Right ventricle myocardium superior (tissue), 1 donor: Measurements from ENCODE around the gene TMEM223. TPM values are rescaled to one million over a fixed set of nuclear protein-coding genes. Genes with fewer than 3 reads are reported as not detected.
"Not testable (repeated sequence)": the region's sequence is repeated elsewhere in the genome, so short reads cannot be mapped to it uniquely, and the experiment has no call there.

ENCODE experiments used
- ATAC-seq: fragments of 200-7000 bp; cut with Tn5 transposase; one replicate; pipeline ENCODE4 v1.9.1; 2020; ENCODE audit warnings: mild to moderate bottlenecking; ENCODE audit not compliant: poor library complexity
- DNase-seq: peaks from one replicate; pipeline ENCODE4 v3.0.0-alpha.2; 2020
- intact Hi-C: fragments of 100-400 bp; cut with DNase I; formaldehyde crosslinking; loops from one replicate; pipeline ENCODE4 v1.11.2; 2022
- microRNA-seq: library from miRNA; unstranded; fragments of <30 nt; microRNA quantifications from one replicate; pipeline ENCODE4 v1.2.0, GENCODE V29; 2020
- total RNA-seq: library from RNA; stranded (reverse); fragmentation: NEBNext Ultra II Directional; extraction: Animal tissue kit (Norgen Biotek cat#: 25700); gene quantifications from one replicate; pipeline ENCODE4 v1.2.1, GENCODE V29; 2021
- donor health status: DM: no; HTN: yes; CAD: no; lungs with severe emphysema.

The TMEM223 gene
- total RNA-seq, 1 donor from 2014 or later: 17.4 TPM

- DNase-seq (no peak), ATAC-seq (peak; percentile 22)
- intact Hi-C loops: no loop called here
These were observed 21.0 kb downstream of the TMEM223 start for GRCh38 chr11:62770778-62771143.

- ATAC-seq, intact Hi-C loops: not testable (repeated sequence)
- peak; percentile 41 for DNase-seq
These were observed 31.0 kb downstream of the TMEM223 start for GRCh38 chr11:62760867-62761227.

GRCh38 chr11:62757846-62758788, 33.7 kb downstream of the TMEM223 start:
- intact Hi-C loops: no loop called here
- DNase-seq (no peak), ATAC-seq (no peak)

- intact Hi-C loops: no loop called here
- DNase-seq (peak; percentile 6), ATAC-seq (no peak)
These were observed 36.7 kb downstream of the TMEM223 start for GRCh38 chr11:62755086-62755615.

GRCh38 chr11:62753736-62754603, 37.8 kb downstream of the TMEM223 start, which contains the start of gene ZBTB3:
Gene ZBTB3 (minus strand): TSS chr11:62754160. CDS start chr11:62753664, 496 bp downstream.
- DNase-seq (peak; percentile 97), ATAC-seq (peak; percentile 97)
- intact Hi-C loops: no loop called here

GRCh38 chr11:62752994-62753735, 38.6 kb downstream of the TMEM223 start:
- peak; percentile 42 for DNase-seq
- no peak for ATAC-seq
- intact Hi-C loops: no loop called here

GRCh38 chr11:62752177-62752785, 39.5 kb downstream of the TMEM223 start:
- DNase-seq (peak; percentile 38), ATAC-seq (no peak)
- intact Hi-C loops: no loop called here

GRCh38 chr11:62749931-62750330, 41.9 kb downstream of the TMEM223 start:
- intact Hi-C loops, ATAC-seq: not testable (repeated sequence)
- peak; percentile 13 for DNase-seq

GRCh38 chr11:62747475-62748160, 44.2 kb downstream of the TMEM223 start:
- ATAC-seq: no peak
- no peak for DNase-seq
- intact Hi-C loops: no loop called here

Small RNA genes lying within 50 kb of the gene (microRNA-seq; reads per million reads assigned to microRNA genes)
- gene MIR6514: 2.3 reads per million
- not detected for gene MIR6748

Other genes starting within 250 kb of the TMEM223 start
- gene AHNAK, start 245.2 kb downstream of the TMEM223 start, total RNA-seq: 318 TPM
- 794 TPM for gene EEF1G, start 218.1 kb downstream of the TMEM223 start, total RNA-seq
- gene TUT1, start 200.5 kb downstream of the TMEM223 start, total RNA-seq: 14.7 TPM
- gene MTA2, start 190.1 kb downstream of the TMEM223 start, total RNA-seq: 28.2 TPM
- gene EML3, start 179.2 kb downstream of the TMEM223 start, total RNA-seq: 13.1 TPM
- 1.5 TPM for gene ROM1, start 178.7 kb downstream of the TMEM223 start, total RNA-seq
- 11.6 TPM for gene B3GAT3, start 170.0 kb downstream of the TMEM223 start, total RNA-seq
- 91.4 TPM for gene GANAB, start 145.4 kb downstream of the TMEM223 start, total RNA-seq
- 9.6 TPM for gene INTS5, start 138.7 kb downstream of the TMEM223 start, total RNA-seq
- gene C11orf98, start 126.8 kb downstream of the TMEM223 start, total RNA-seq: 30.4 TPM
- gene CSKMT, start 126.7 kb downstream of the TMEM223 start, total RNA-seq: 3.7 TPM
- gene UQCC3, start 120.3 kb downstream of the TMEM223 start, total RNA-seq: 7.8 TPM
- 3.2 TPM for gene LBHD1, start 119.7 kb downstream of the TMEM223 start, total RNA-seq
- 82.2 TPM for gene UBXN1, start 112.9 kb downstream of the TMEM223 start, total RNA-seq
- 3.8 TPM for gene LRRN4CL, start 102.5 kb downstream of the TMEM223 start, total RNA-seq
- 21.7 TPM for gene BSCL2, start 84.6 kb downstream of the TMEM223 start, total RNA-seq
- gene GNG3, start 84.3 kb downstream of the TMEM223 start, total RNA-seq: not detected
- gene HNRNPUL2, start 64.5 kb downstream of the TMEM223 start, total RNA-seq: 30.4 TPM
- 14.0 TPM for gene TTC9C, start 63.5 kb downstream of the TMEM223 start, total RNA-seq
- 9.7 TPM for gene ZBTB3, start 37.8 kb downstream of the TMEM223 start, total RNA-seq
- 36.8 TPM for gene POLR2G, start 30.4 kb downstream of the TMEM223 start, total RNA-seq
- 9.2 TPM for gene TAF6L, start 20.6 kb downstream of the TMEM223 start, total RNA-seq
- 17.1 TPM for gene TMEM179B, start 4.6 kb downstream of the TMEM223 start, total RNA-seq
- gene NXF1, start 13.4 kb upstream of the TMEM223 start, total RNA-seq: 40.1 TPM
- 15.7 TPM for gene STX5, start 40.0 kb upstream of the TMEM223 start, total RNA-seq
- not detected for gene TEX54, start 40.8 kb upstream of the TMEM223 start, total RNA-seq
- gene WDR74, start 47.6 kb upstream of the TMEM223 start, total RNA-seq: 27.0 TPM
- gene SLC3A2, start 88.9 kb upstream of the TMEM223 start, total RNA-seq: 32.9 TPM
- not detected for gene CHRM1, start 129.4 kb upstream of the TMEM223 start, total RNA-seq
- not detected for gene SLC22A6, start 193.0 kb upstream of the TMEM223 start, total RNA-seq
- not detected for gene SLC22A8, start 223.8 kb upstream of the TMEM223 start, total RNA-seq